ENCODE data around the gene SHKBP1. TPM values are rescaled to one million over a fixed set of nuclear protein-coding genes. Genes with fewer than 3 reads are reported as not detected.

Gene SHKBP1
- polyA plus RNA-seq, 1 donor from 2014 or later, result 3.8 TPM

DNA sequence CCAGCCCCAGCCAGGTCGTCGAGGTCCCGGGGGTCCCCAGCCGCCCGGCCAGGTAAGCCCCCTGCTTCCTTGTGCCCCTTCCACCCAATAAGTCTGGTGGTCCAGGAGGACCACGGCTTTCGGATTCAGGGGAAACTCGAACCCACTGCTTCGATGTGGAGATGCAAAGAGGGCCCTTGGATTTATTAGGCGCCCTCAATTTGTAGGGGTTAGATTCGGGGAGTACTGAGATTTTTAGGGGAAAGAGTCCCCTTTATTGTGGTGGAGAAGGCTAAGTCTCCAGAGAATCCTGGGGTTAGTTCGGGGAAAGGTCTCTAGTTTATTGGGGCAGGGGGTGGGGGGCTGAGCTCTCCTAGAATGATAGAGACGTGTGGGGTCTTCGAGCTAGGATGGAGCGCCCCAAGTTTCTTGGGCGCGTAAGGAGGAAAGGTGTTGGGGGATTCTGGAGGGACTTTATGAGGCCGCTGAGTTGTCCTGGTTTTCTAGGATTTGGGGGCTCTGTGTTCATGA lies 20.7 kb downstream of the SHKBP1 start:
- Histone ChIP-seq H2AFZ (ENCODE audit: low read depth, low read length) (no peak overlapping the region), H3K4me3 (ENCODE audit: low read length) (peak overlapping the region; percentile 61), H3K36me3 (ENCODE audit: insufficient read depth, low read length) (no peaks in the 10 kb centered on the region), H3K27ac (ENCODE audit: low read length) (no peak overlapping the region), H3K79me2 (replicated peaks; ENCODE audit: insufficient read depth, low read length) (no peaks in the 10 kb centered on the region), H3F3A (ENCODE audit: insufficient read depth, low read length, poor library complexity, severe bottlenecking) (no peaks in the 10 kb centered on the region), H3K27me3 (ENCODE audit: insufficient read depth, low read depth, low read length) (peaks cover 21% of the 10 kb centered on the region), H3K9me3 (ENCODE audit: low read length) (no peaks in the 10 kb centered on the region), H3K9ac (ENCODE audit: low read length) (peak overlapping the region; percentile 36), H3K4me2 (ENCODE audit: low read length) (no peak overlapping the region), H3K9me2 (ENCODE audit: insufficient read depth, low read length) (no peaks in the 10 kb centered on the region), H4K20me1 (ENCODE audit: insufficient read depth) (no peaks in the 10 kb centered on the region)
- TF ChIP-seq TAF1 (IDR thresholded peaks at IDR 0.05; ENCODE audit: low read depth) (no peak), POLR2AphosphoS5 (IDR thresholded peaks at IDR 0.05) (no peak), EZH2 (IDR thresholded peaks at IDR 0.05; ENCODE audit: borderline replicate concordance, insufficient read depth, low read length, poor library complexity, severe bottlenecking) (no peak), RAD21 (conservative IDR thresholded peaks at IDR 0.05) (no peak), REST (IDR thresholded peaks at IDR 0.05; ENCODE audit: borderline replicate concordance) (no peak), CTCF (IDR thresholded peaks at IDR 0.05; ENCODE audit: poor library complexity, severe bottlenecking) (no peak), MXI1 (conservative IDR thresholded peaks at IDR 0.05; ENCODE audit: poor library complexity, severe bottlenecking) (no peak), EP300 (conservative IDR thresholded peaks at IDR 0.05; ENCODE audit: poor library complexity, severe bottlenecking) (no peak), SMC3 (conservative IDR thresholded peaks at IDR 0.05; ENCODE audit: poor library complexity) (no peak)

- Histone ChIP-seq H3F3A (ENCODE audit: insufficient read depth, low read length, poor library complexity, severe bottlenecking) (peaks cover 1% of the 10 kb centered on the region), H3K4me2 (ENCODE audit: low read length) (peak overlapping the region; percentile 44), H3K9me3 (ENCODE audit: low read length) (no peaks in the 10 kb centered on the region), H3K27me3 (ENCODE audit: insufficient read depth, low read depth, low read length) (peaks cover 21% of the 10 kb centered on the region), H3K27ac (ENCODE audit: low read length) (no peak overlapping the region), H3K36me3 (ENCODE audit: insufficient read depth, low read length) (no peaks in the 10 kb centered on the region), H3K9me2 (ENCODE audit: insufficient read depth, low read length) (no peaks in the 10 kb centered on the region), H4K20me1 (ENCODE audit: insufficient read depth) (no peaks in the 10 kb centered on the region), H3K4me3 (ENCODE audit: low read length) (peak overlapping the region; percentile 61), H2AFZ (ENCODE audit: low read depth, low read length) (peak overlapping the region; percentile 5), H3K79me2 (replicated peaks; ENCODE audit: insufficient read depth, low read length) (no peaks in the 10 kb centered on the region), H3K9ac (ENCODE audit: low read length) (peak overlapping the region; percentile 36)
- TF ChIP-seq TAF1 (IDR thresholded peaks at IDR 0.05; ENCODE audit: low read depth) (no peak), POLR2AphosphoS5 (IDR thresholded peaks at IDR 0.05) (peak; percentile 17), EP300 (conservative IDR thresholded peaks at IDR 0.05; ENCODE audit: poor library complexity, severe bottlenecking) (peak; percentile 21), MXI1 (conservative IDR thresholded peaks at IDR 0.05; ENCODE audit: poor library complexity, severe bottlenecking) (peak; percentile 27), SMC3 (conservative IDR thresholded peaks at IDR 0.05; ENCODE audit: poor library complexity) (peak; percentile 88), CTCF (IDR thresholded peaks at IDR 0.05; ENCODE audit: poor library complexity, severe bottlenecking) (peak; percentile 94), EZH2 (IDR thresholded peaks at IDR 0.05; ENCODE audit: borderline replicate concordance, insufficient read depth, low read length, poor library complexity, severe bottlenecking) (no peak), REST (IDR thresholded peaks at IDR 0.05; ENCODE audit: borderline replicate concordance) (no peak), RAD21 (conservative IDR thresholded peaks at IDR 0.05) (peak; percentile 92)
Observed at GRCh38 chr19:40598121-40598917, 21.6 kb downstream of the SHKBP1 start.
